Measurements from ENCODE around the gene C1orf159. TPM values are rescaled to one million over a fixed set of nuclear protein-coding genes. Genes with fewer than 3 reads are reported as not detected.

Gene C1orf159
- polyA plus RNA-seq, 3 donors = 3.0 to 18.8 (median 3.3) TPM

DNA sequence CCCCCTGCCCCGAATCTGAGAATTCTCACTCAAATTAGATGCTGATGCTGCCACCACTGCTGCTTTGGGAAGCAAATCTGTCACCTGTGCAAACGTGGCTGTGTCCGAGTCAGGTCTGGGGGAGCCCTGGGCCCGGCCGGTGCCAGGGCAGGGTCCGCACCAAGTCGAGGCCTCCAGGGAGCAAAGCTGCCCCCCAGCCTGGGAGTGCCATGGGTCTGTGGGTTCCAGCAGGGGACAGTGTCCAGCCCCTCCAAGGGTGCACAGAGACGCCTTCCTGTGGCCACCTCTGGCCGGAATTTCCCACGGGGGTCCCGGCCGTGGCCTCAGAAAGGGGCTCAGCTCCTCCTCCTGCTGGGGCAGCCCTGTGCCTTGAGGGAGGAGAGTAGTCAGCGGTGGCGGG, 30.1 kb upstream of the C1orf159 start:
- DNase-seq = no peak
- no peak overlapping the region for H3K4me3 ChIP-seq (replicated peaks in 1 of 3; ENCODE audit: low read depth in 2 of 3, low read length in 3 of 3)
- H3K36me3 Mint-ChIP-seq = no peaks in the 10 kb centered on the region
- TF ChIP-seq, protein P1, sequence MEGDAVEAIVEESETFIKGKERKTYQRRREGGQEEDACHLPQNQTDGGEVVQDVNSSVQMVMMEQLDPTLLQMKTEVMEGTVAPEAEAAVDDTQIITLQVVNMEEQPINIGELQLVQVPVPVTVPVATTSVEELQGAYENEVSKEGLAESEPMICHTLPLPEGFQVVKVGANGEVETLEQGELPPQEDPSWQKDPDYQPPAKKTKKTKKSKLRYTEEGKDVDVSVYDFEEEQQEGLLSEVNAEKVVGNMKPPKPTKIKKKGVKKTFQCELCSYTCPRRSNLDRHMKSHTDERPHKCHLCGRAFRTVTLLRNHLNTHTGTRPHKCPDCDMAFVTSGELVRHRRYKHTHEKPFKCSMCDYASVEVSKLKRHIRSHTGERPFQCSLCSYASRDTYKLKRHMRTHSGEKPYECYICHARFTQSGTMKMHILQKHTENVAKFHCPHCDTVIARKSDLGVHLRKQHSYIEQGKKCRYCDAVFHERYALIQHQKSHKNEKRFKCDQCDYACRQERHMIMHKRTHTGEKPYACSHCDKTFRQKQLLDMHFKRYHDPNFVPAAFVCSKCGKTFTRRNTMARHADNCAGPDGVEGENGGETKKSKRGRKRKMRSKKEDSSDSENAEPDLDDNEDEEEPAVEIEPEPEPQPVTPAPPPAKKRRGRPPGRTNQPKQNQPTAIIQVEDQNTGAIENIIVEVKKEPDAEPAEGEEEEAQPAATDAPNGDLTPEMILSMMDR (IDR thresholded peaks at IDR 0.05) = no peak
- no peaks in the 10 kb centered on the region for H3K9me3 ChIP-seq (replicated peaks in 1 of 2; ENCODE audit: control insufficient read depth in 1 of 2, insufficient read depth in 1 of 2, low read length in 2 of 2)
- H3K9ac ChIP-seq (ENCODE audit: insufficient read depth, low read length, poor library complexity, severe bottlenecking) = no peak overlapping the region
- WGBS (ENCODE audit: insufficient coverage) = 91% methylated on average over 14 of the region's 14 CpGs
- no peaks in the 10 kb centered on the region for H4K20me1 ChIP-seq (ENCODE audit: insufficient read depth, low read length)
- intact Hi-C loops (cut with micrococcal nuclease) = no loop called here
- H2AFZ ChIP-seq (ENCODE audit: insufficient read depth, low read depth, low read length, poor library complexity, severe bottlenecking) = no peak overlapping the region
- H3K27me3 ChIP-seq (ENCODE audit: control insufficient read depth in 2 of 2, insufficient read depth in 2 of 2, low read length in 2 of 2) = peaks cover 0 to 4% of the 10 kb centered on the region in 2 donors
- peaks cover 1 to 18% (median 11%) of the 10 kb centered on the region in 3 donors for H3K27me3 Mint-ChIP-seq (ENCODE audit: low read depth in 3 of 3)
- H3K4me3 Mint-ChIP-seq = no peak overlapping the region
- no peak overlapping the region for H3K4me2 ChIP-seq (replicated peaks; ENCODE audit: extremely low read depth, low read length, poor library complexity, severe bottlenecking)
- no peaks in the 10 kb centered on the region for H3K9me3 Mint-ChIP-seq
- H3K36me3 ChIP-seq (replicated peaks in 1 of 2; ENCODE audit: control insufficient read depth in 1 of 2, insufficient read depth in 2 of 2, low read length in 2 of 2) = no peaks in the 10 kb centered on the region
- H3K4me1 ChIP-seq (ENCODE audit: control insufficient read depth in 1 of 2, insufficient read depth in 2 of 2, low read length in 2 of 2) = peaks cover 3 to 10% of the 10 kb centered on the region in 2 donors
- peaks cover 2% of the 10 kb centered on the region for H3K4me1 Mint-ChIP-seq
- no peak overlapping the region for H3K27ac ChIP-seq (ENCODE audit: low read depth in 1 of 2, low read length in 2 of 2)
- H3K79me2 ChIP-seq (ENCODE audit: insufficient read depth, low read length) = no peaks in the 10 kb centered on the region
- H3K27ac Mint-ChIP-seq = no peak overlapping the region

DNA sequence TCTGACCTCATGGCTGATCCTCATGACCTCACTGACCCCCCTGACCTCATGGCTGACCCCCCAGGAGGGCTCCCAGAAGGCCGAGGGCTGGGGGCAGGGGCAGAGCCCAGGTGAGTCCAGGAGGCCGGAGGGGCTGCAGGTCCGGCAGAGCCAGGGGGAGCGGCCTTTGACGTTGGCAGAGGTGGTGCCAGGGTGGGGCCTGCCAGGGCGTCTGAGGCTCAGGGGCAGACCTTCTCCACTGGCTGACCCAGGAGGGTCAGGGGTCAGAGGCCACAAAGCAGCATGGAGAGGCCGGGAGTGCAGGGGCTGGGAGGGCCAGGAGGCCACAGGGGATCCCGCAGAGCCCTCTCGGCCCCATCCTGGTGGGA, 29.6 kb upstream of the C1orf159 start:
- Histone ChIP-seq H4K20me1 (ENCODE audit: insufficient read depth, low read length) (no peaks in the 10 kb centered on the region), H2AFZ (ENCODE audit: insufficient read depth, low read depth, low read length, poor library complexity, severe bottlenecking) (no peak overlapping the region), H3K4me1 (ENCODE audit: control insufficient read depth in 1 of 2, insufficient read depth in 2 of 2, low read length in 2 of 2) (peaks cover 3 to 10% of the 10 kb centered on the region in 2 donors), H3K4me3 (replicated peaks in 1 of 3; ENCODE audit: low read depth in 2 of 3, low read length in 3 of 3) (no peak overlapping the region), H3K79me2 (ENCODE audit: insufficient read depth, low read length) (no peaks in the 10 kb centered on the region), H3K36me3 (replicated peaks in 1 of 2; ENCODE audit: control insufficient read depth in 1 of 2, insufficient read depth in 2 of 2, low read length in 2 of 2) (no peaks in the 10 kb centered on the region), H3K9ac (ENCODE audit: insufficient read depth, low read length, poor library complexity, severe bottlenecking) (no peak overlapping the region), H3K27me3 (ENCODE audit: control insufficient read depth in 2 of 2, insufficient read depth in 2 of 2, low read length in 2 of 2) (peaks cover 0 to 4% of the 10 kb centered on the region in 2 donors), H3K9me3 (replicated peaks in 1 of 2; ENCODE audit: control insufficient read depth in 1 of 2, insufficient read depth in 1 of 2, low read length in 2 of 2) (no peaks in the 10 kb centered on the region), H3K4me2 (replicated peaks; ENCODE audit: extremely low read depth, low read length, poor library complexity, severe bottlenecking) (no peak overlapping the region), H3K27ac (ENCODE audit: low read depth in 1 of 2, low read length in 2 of 2) (no peak overlapping the region)
- no peak overlapping the region for H3K4me3 Mint-ChIP-seq
- intact Hi-C loops (cut with micrococcal nuclease) = no loop called here
- DNase-seq = no peak
- WGBS (ENCODE audit: insufficient coverage) = 97% methylated on average over 9 of the region's 9 CpGs
- no peaks in the 10 kb centered on the region for H3K36me3 Mint-ChIP-seq
- H3K4me1 Mint-ChIP-seq = peaks cover 2% of the 10 kb centered on the region
- H3K9me3 Mint-ChIP-seq = no peaks in the 10 kb centered on the region
- no peak overlapping the region for H3K27ac Mint-ChIP-seq
- TF ChIP-seq, protein P1 (IDR thresholded peaks at IDR 0.05) = no peak
- H3K27me3 Mint-ChIP-seq (ENCODE audit: low read depth in 3 of 3) = peaks cover 1 to 18% (median 11%) of the 10 kb centered on the region in 3 donors
